Neural progenitor cell (in vitro differentiated cells): ENCODE measurements around the gene LCK.

ENCODE experiments used
- CTCF ChIP-seq: fragments of 200-600 bp; sonication (generic); IDR thresholded peaks from 2 replicates; pipeline ENCODE4 v1.5.1; 2017; ENCODE audit warnings: antibody characterized with exemption, mild to moderate bottlenecking
- EZH2 ChIP-seq: fragments of 200-600 bp; sonication (generic); IDR thresholded peaks from 2 replicates; pipeline ENCODE4 v1.6.1; 2017; ENCODE audit warnings: antibody characterized with exemption, mild to moderate bottlenecking, moderate library complexity

DNA sequence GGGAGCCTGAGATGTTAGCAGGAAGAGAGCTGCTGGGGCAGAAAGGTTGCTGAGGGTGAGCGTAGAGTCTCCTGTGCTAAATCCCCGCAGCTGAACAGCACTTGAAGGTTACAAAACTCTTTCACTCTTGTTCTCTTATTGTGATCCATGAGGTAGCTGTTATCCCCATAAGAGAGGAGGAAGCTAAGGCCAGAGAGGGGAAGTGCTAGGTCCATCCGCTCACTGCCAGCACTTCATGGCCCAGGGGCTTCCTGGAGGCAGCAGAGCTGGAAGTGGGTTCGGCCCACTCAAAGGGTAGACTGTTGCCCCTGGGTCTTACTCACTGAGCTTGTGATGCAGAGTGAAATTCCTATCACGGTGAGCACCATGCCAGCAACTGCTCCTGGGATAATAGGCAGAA is 34.5 kb upstream of the LCK start:
- TF ChIP-seq CTCF (no peak), EZH2 (no peak)
